Camera-type eye (tissue), 1 donor: ENCODE data around the gene LKAAEAR1. TPM values are rescaled to one million over a fixed set of nuclear protein-coding genes. Genes with fewer than 3 reads are reported as not detected.

Source experiments
- total RNA-seq: library from RNA; depleted of rRNA; stranded (reverse); fragments of >200 nt; gene quantifications from one replicate; pipeline ENCODE4 v1.2.3, GENCODE V29; 2014

LKAAEAR1 gene
- total RNA-seq, result 0.82 TPM

GRCh38 chr20:64083804-64084684 lies at the start of gene LKAAEAR1:
Gene LKAAEAR1 (minus strand): TSS chr20:64084398. CDS start chr20:64084219, 179 bp downstream.

GRCh38 chr20:64106981-64107735 lies 23.0 kb upstream of the LKAAEAR1 start, which contains the start of gene NPBWR2:
Gene NPBWR2 (minus strand): TSS chr20:64107565. CDS start chr20:64106831, 734 bp downstream.

GRCh38 chr20:64080013-64080812 lies 4.0 kb downstream of the LKAAEAR1 start, which contains the start of gene OPRL1:
Gene OPRL1 (plus strand): TSS chr20:64080082. CDS start chr20:64092721, 12,639 bp downstream.

GRCh38 chr20:64079273-64080012 lies 4.8 kb downstream of the LKAAEAR1 start, which contains the start of gene RGS19:
Gene RGS19 (minus strand): TSS chr20:64079518. CDS start chr20:64076886, 2,632 bp downstream.

GRCh38 chr20:64062596-64063388 lies 21.4 kb downstream of the LKAAEAR1 start, which contains the start of gene TCEA2:
Gene TCEA2 (plus strand): TSS chr20:64063198. CDS start chr20:64063313, 115 bp downstream.

GRCh38 chr20:64049060-64049877 lies 34.9 kb downstream of the LKAAEAR1 start, which contains the start of gene SOX18:
Gene SOX18 (minus strand): TSS chr20:64049639. CDS start chr20:64049516, 123 bp downstream.

GRCh38 chr20:64035933-64036345 lies 48.3 kb downstream of the LKAAEAR1 start, which contains the start of gene C20orf204:
Gene C20orf204 (plus strand): TSS chr20:64036182. CDS start chr20:64036324, 142 bp downstream.

Other genes with a start within 250 kb of the LKAAEAR1 start
- not detected for gene ABHD16B, start 222.9 kb downstream of the LKAAEAR1 start, total RNA-seq
- 69.2 TPM for gene TPD52L2, start 219.1 kb downstream of the LKAAEAR1 start, total RNA-seq
- 55.5 TPM for gene DNAJC5, start 189.3 kb downstream of the LKAAEAR1 start, total RNA-seq
- gene UCKL1, start 128.0 kb downstream of the LKAAEAR1 start, total RNA-seq, result 44.6 TPM
- gene ZNF512B, start 114.5 kb downstream of the LKAAEAR1 start, total RNA-seq, result 19.7 TPM
- gene SAMD10, start 104.8 kb downstream of the LKAAEAR1 start, total RNA-seq, result 8.9 TPM
- gene PRPF6, start 103.3 kb downstream of the LKAAEAR1 start, total RNA-seq, result 80.9 TPM
- gene C20orf204, start 48.2 kb downstream of the LKAAEAR1 start, total RNA-seq, result 1.0 TPM
- 7.1 TPM for gene SOX18, start 34.8 kb downstream of the LKAAEAR1 start, total RNA-seq
- gene TCEA2, start 21.2 kb downstream of the LKAAEAR1 start, total RNA-seq, result 41.7 TPM
- 6.3 TPM for gene RGS19, start 4.9 kb downstream of the LKAAEAR1 start, total RNA-seq
- gene OPRL1, start 4.3 kb downstream of the LKAAEAR1 start, total RNA-seq, result 3.5 TPM
- not detected for gene NPBWR2, start 23.2 kb upstream of the LKAAEAR1 start, total RNA-seq
- gene MYT1, start 80.1 kb upstream of the LKAAEAR1 start, total RNA-seq, result 37.3 TPM
- 326 TPM for gene PCMTD2, start 171.3 kb upstream of the LKAAEAR1 start, total RNA-seq